Fibroblast of villous mesenchyme (primary cell): ENCODE results near the gene MCC. TPM values are rescaled to one million over a fixed set of nuclear protein-coding genes. Genes with fewer than 3 reads are reported as not detected.

Experiments used
- DNase-seq: peaks from one replicate; pipeline ENCODE4 v3.0.0-alpha.2; 2010; ENCODE audit warnings: low read depth
- H3K4me3 ChIP-seq: 2 replicates; pipeline ENCODE4 v1.5.1; 2011; ENCODE audit warnings: low read depth, mild to moderate bottlenecking, low read length
- total RNA-seq: library from RNA; depleted of rRNA; stranded (reverse); fragments of >200 nt; gene quantifications from 2 replicates; pipeline ENCODE4 v1.2.3, GENCODE V29; 2012
- TF ChIP-seq, protein P1 (sequence below): IDR thresholded peaks from 2 replicates; pipeline ENCODE4 v1.5.1; 2012; ENCODE audit warnings: low read depth, mild to moderate bottlenecking, low read length; ENCODE audit not compliant: insufficient read depth

Gene MCC
- total RNA-seq, 1 donor, result 37.6 TPM

DNA sequence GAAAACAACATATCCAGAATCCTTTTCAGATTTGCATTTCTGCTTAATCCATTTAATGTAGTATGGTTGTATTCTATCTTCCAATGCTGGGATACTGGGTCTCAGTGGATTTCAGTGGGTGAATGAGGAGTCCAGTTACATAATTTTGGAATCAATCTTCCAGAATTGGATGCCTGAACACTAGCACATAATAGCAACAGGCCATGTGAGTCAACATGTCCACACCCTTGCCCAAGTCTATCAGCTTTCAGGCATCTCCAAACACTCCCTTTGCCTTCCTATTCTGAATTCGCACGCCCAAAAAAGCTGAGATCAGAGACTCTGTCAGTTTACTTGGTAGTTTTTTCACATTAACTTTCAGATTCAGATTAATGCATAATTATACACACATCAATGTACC lies 256.0 kb downstream of the MCC start:
- TF ChIP-seq, protein P1, sequence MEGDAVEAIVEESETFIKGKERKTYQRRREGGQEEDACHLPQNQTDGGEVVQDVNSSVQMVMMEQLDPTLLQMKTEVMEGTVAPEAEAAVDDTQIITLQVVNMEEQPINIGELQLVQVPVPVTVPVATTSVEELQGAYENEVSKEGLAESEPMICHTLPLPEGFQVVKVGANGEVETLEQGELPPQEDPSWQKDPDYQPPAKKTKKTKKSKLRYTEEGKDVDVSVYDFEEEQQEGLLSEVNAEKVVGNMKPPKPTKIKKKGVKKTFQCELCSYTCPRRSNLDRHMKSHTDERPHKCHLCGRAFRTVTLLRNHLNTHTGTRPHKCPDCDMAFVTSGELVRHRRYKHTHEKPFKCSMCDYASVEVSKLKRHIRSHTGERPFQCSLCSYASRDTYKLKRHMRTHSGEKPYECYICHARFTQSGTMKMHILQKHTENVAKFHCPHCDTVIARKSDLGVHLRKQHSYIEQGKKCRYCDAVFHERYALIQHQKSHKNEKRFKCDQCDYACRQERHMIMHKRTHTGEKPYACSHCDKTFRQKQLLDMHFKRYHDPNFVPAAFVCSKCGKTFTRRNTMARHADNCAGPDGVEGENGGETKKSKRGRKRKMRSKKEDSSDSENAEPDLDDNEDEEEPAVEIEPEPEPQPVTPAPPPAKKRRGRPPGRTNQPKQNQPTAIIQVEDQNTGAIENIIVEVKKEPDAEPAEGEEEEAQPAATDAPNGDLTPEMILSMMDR, result no peak
- no peak overlapping the region for H3K4me3 ChIP-seq
- no peak for DNase-seq

DNA sequence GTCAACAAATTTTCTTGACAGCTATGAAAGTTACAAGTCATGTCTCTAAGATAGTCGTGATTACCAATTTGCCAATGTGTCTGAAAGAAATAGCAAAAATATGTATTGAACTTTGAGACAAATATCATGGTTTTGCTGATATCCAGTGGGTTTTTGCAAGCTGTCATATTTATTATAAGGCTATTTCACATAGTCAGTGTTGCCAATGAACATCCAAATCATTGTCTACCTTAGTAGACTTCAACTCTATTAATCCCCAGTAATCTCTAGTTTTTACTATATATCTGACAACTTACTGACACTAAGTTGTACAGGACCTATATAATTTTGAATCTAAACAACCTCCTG lies 256.6 kb downstream of the MCC start:
- DNase-seq, result no peak
- H3K4me3 ChIP-seq, result no peak overlapping the region
- TF ChIP-seq, protein P1, result no peak

- DNase-seq, result no peak
- H3K4me3 ChIP-seq, result no peak overlapping the region
- TF ChIP-seq, protein P1, result no peak
Observed at GRCh38 chr5:113230711-113231652, 257.3 kb downstream of the MCC start.

GRCh38 chr5:113227798-113228197 lies 260.5 kb downstream of the MCC start:
- no peak overlapping the region for H3K4me3 ChIP-seq
- no peak for DNase-seq
- TF ChIP-seq, protein P1, result no peak

DNA sequence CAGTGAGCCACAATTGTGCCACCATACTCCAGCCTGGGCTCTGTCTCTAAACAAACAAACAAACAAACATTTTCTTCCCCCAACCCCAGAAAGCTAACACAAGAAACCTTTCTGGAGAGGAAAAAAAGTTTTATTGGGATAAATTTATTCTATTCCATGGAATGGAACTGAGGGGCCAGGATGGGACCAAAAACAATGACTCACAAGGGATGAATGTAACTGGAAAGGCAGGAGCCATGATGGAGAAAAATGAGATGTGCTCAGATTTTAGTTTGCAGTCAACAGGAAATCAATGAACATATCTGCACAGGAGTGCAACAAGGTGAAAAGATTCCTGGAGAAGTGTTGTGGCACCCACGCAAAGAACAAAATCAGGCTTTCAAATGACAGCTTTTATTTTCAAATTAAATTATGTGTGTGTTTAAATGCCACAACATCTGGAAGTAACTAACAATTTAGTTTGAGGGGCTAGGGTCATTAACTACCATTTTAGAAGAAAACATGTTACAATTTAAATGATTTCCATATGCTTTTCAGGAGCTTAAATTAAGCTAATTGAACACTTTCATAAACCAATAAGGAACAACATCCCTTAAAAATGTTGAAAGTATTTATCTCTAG lies 262.0 kb downstream of the MCC start:
- TF ChIP-seq, protein P1, result no peak
- H3K4me3 ChIP-seq, result no peak overlapping the region
- no peak for DNase-seq

DNA sequence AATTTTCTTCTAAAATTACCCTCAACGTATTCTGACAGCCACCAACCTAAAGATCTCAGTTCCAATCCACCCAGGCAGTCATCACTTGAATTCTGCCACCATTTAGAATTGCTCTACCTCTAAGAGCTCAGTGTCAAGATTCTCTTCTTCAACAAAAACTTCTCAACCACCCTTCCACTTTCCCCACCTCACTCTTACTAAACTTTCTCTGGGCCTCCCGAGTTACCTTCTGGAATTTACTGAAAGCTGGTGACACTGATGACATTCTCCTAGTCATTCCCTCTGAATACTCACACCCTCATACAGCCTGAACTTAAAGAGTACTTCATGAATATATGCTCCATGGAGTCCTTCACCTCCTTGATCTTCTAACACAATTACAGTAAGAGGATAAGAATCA lies 263.0 kb downstream of the MCC start:
- TF ChIP-seq, protein P1, result no peak
- H3K4me3 ChIP-seq, result no peak overlapping the region
- no peak for DNase-seq
